ENCODE measurements around the gene TMEM60.

TMEM60 gene

GRCh38 chr7:77766801-77767605 is 31.2 kb downstream of the TMEM60 start:
- no peak for DNase-seq

DNA sequence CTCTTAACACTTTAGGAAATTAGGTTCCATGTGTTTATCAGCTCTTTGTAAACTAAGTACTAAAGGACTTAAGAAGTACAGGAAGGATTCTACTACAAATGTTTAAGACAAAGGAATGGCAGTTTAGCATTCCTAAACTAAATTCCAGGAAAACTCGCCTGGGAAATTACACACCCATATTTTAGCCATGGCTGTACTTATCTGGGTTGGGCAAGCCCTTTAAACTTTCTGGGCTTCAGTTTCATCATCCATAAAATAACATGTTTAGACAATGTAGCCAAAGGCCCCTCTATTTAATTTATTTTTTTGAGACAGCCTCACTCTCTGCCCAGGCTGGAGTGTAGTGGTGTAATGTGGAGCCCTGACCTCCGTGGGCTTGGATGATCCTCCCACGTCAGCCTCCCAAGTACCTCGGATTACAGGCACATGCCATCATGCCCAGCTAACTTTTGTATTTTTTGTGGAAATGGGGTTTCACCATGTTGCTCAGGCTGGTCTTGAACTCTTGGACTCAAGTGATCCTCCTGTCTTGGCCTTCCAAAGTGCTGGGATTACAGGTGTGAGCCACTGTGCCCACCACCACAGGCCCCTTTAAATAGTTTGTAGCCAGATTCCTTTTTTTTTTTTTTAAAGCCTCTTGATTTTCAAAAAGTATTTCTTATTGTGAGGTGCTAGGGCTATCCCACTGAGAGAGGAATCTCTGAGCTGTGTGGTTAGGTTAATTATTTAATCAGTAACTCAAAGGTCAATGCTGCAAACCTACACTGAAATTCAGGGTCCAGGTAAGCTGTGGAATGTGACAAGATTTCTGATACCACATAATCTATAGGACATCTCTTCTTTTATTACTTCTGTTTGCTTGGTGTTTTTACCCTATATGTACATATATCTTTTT is 32.1 kb downstream of the TMEM60 start:
- no peak for DNase-seq

DNA sequence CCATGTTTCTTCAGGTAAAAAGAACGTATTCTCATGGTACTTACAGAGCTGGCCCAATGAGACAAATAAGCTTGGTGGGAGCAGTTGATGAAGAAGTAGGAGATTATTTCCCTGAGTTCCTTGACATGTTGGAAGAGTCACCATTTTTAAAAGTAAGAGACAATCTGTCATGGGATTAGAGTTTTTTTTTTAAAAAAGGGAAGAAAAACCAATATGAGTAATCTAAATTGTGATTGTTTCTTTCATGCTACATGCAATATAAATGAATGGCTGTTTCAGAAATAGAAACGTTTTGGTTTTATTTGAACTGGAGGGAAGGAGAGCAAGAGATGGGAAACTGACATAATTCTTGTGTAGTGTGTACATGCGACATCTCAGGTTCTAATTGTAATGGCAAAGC is 32.8 kb downstream of the TMEM60 start:
- DNase-seq, result no peak

DNA sequence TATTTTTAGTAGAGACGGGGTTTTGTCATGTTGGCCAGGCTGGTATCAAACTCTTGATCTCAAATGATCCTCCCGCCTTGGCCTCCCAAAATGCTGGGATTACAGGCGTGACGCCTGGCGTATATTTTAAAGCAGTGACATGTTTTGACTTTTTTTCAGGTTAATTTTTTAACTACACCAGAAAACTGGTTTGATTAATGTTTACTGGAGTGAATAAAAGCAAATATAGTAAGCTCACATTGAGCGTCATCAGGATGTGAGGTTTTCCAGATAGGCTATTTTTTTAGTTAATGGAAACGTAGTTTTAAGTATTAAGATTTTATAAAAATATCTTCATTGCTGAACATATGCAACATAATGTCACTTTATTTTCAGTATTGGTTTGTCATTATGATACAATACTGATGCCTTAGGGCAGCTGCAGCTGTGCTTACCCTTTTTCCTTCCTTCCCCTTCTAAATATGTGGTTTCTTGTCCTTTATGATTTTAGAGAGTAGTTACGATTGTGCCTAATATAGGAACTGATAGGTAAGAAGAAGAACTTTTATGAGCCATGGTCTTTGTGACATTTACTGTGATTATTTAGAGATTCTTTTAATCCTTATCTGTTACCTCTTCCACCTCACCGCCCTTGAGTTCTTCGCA is 37.3 kb downstream of the TMEM60 start:
- no peak for DNase-seq

GRCh38 chr7:77759294-77759889 is 38.8 kb downstream of the TMEM60 start:
- DNase-seq, result no peak

- no peak for DNase-seq
These were observed 40.6 kb downstream of the TMEM60 start for GRCh38 chr7:77757589-77757988.

- no peak for DNase-seq
These were observed 45.1 kb downstream of the TMEM60 start for GRCh38 chr7:77753173-77753572.

GRCh38 chr7:77752016-77752415 is 46.2 kb downstream of the TMEM60 start:
- DNase-seq, result no peak

DNA sequence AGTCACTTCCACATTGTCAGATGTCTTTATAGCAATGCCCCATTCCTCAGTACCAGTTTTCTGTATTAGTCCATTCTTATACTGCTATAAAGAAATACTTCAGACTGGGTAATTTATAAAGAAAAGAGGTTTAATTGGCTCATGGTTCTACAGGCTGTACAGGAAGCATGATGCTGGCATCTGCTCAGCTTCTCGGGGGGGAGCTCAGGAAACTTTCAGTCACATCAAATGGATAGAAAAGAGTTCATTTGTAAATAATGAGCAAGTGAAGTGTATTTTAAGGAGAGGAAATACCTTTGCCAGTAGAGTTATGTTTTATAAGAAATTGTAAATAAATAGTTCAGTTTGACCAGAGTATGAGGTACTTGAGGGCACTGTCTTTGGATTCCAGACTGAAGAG is 50.5 kb downstream of the TMEM60 start:
- DNase-seq, result no peak

- no peak for DNase-seq
These were observed 51.1 kb downstream of the TMEM60 start for GRCh38 chr7:77747178-77747577.

GRCh38 chr7:77746824-77747165 is 51.4 kb downstream of the TMEM60 start:
- DNase-seq, result no peak

DNA sequence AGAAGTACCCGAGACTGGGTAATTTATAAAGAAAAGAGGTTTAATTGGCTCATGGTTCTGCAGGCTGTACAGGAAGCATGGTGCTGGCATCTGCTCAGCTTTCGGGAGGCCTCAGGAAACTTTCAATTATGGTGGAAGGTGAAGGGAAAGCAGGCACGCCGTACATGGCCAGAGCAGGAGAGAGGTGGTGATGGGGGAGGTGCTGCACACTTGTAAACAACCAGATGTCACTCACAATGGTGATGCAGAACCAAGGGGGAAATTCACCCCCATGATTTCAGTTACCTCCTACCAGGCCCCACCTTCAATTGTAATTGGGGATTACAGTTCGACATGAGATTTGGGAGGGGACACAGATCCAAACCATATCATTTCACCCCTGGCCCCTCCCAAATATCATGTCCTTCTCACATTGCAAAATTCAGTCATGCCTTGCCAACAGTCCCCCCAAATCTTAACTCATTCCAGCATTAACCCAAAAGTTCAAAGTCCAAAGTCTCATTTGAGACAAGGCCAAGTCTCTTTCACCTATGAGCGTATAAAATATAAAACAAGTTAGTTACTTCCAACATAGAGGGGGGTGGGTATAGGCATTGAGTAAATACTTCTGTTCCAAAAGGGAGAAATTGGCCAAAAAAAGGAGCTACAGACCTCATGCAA is 51.9 kb downstream of the TMEM60 start:
- no peak for DNase-seq

- no peak for DNase-seq
These were observed 52.5 kb downstream of the TMEM60 start for GRCh38 chr7:77745746-77746145.
